ENCODE measurements around the gene EPB41L3. TPM values are rescaled to one million over a fixed set of nuclear protein-coding genes. Genes with fewer than 3 reads are reported as not detected.

EPB41L3 gene
- total and polyA plus RNA-seq, 8 donors = 30.0 to 98.7 (median 44.3) TPM

GRCh38 chr18:5537860-5538259 is 5.9 kb downstream of the EPB41L3 start:
- intact Hi-C loops (cut with DNase I) = no loop called here
- Histone ChIP-seq H3K27me3 (peaks cover 0 to 16% of the 10 kb centered on the region in 2 donors), H3K4me3 (no peak overlapping the region)

GRCh38 chr18:5534845-5535244 is 9.0 kb downstream of the EPB41L3 start:
- DNase-seq = no peak
- TF ChIP-seq, protein P1, sequence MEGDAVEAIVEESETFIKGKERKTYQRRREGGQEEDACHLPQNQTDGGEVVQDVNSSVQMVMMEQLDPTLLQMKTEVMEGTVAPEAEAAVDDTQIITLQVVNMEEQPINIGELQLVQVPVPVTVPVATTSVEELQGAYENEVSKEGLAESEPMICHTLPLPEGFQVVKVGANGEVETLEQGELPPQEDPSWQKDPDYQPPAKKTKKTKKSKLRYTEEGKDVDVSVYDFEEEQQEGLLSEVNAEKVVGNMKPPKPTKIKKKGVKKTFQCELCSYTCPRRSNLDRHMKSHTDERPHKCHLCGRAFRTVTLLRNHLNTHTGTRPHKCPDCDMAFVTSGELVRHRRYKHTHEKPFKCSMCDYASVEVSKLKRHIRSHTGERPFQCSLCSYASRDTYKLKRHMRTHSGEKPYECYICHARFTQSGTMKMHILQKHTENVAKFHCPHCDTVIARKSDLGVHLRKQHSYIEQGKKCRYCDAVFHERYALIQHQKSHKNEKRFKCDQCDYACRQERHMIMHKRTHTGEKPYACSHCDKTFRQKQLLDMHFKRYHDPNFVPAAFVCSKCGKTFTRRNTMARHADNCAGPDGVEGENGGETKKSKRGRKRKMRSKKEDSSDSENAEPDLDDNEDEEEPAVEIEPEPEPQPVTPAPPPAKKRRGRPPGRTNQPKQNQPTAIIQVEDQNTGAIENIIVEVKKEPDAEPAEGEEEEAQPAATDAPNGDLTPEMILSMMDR (IDR thresholded peaks at IDR 0.05) = no peak
- intact Hi-C loops (cut with DNase I) = no loop called here
- ATAC-seq = no peak
- Histone ChIP-seq H3K27me3 (no peaks in the 10 kb centered on the region), H3K4me3 (no peak overlapping the region), H3K9me3 (no peaks in the 10 kb centered on the region), H3K27ac (no peak overlapping the region), H3K4me1 (no peaks in the 10 kb centered on the region), H3K36me3 (no peaks in the 10 kb centered on the region)

More at GRCh38 chr18:5537860-5538259, 5.9 kb downstream of the EPB41L3 start:
- ATAC-seq (no peak), DNase-seq (no peak)
- Histone ChIP-seq H3K27ac (no peak overlapping the region), H3K9me3 (no peaks in the 10 kb centered on the region), H3K36me3 (no peaks in the 10 kb centered on the region), H3K4me1 (peaks cover 0 to 10% of the 10 kb centered on the region in 2 donors)
- TF ChIP-seq, protein P1 (IDR thresholded peaks at IDR 0.05) = no peak

GRCh38 chr18:5532066-5532465 is 11.7 kb downstream of the EPB41L3 start:
- TF ChIP-seq, protein P1 (IDR thresholded peaks at IDR 0.05) = no peak
- no peak overlapping the region for H3K4me3 ChIP-seq
- DNase-seq (no peak), ATAC-seq (no peak)
- no peak overlapping the region for H3K27ac ChIP-seq
- H3K27me3 ChIP-seq = no peaks in the 10 kb centered on the region
- H3K36me3 ChIP-seq = no peaks in the 10 kb centered on the region
- H3K4me1 ChIP-seq = peaks cover 0 to 12% of the 10 kb centered on the region in 2 donors
- H3K9me3 ChIP-seq = no peaks in the 10 kb centered on the region
- intact Hi-C loops (cut with DNase I) = no loop called here

DNA sequence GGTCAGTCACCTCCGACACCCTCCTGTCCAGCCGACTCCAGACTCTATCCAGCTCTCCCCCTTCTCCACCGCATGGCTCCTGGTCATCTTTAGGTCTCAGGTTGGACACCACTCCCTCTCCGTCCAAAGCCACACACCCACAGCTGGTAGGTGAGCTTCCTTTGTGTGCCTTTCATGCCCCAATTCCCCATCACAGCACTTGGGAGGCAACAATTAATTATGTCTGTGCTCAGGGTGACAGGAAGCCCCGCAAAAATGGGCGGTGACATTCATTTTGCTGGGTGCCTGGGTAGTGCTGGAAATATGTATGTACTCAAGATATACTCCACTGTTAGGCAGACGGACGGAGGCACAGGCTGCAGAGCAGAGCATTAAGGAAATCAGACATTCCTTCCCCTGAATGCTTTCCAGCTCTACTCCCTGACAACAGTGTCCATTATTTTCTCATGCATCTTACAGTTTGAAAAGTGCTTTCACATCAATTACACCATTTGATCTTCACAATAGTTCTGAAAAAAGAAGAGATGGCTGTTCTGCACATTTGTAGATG is 13.1 kb downstream of the EPB41L3 start:
- Histone ChIP-seq H3K9me3 (no peaks in the 10 kb centered on the region), H3K4me1 (peaks cover 0 to 14% of the 10 kb centered on the region in 2 donors), H3K27me3 (no peaks in the 10 kb centered on the region), H3K27ac (no peak overlapping the region), H3K36me3 (no peaks in the 10 kb centered on the region), H3K4me3 (no peak overlapping the region)
- ATAC-seq (no peak), DNase-seq (no peak)
- intact Hi-C loops (cut with DNase I) = no loop called here
- TF ChIP-seq, protein P1 (IDR thresholded peaks at IDR 0.05) = no peak

GRCh38 chr18:5529471-5529870 is 14.3 kb downstream of the EPB41L3 start:
- peaks cover 0 to 14% of the 10 kb centered on the region in 2 donors for H3K4me1 ChIP-seq
- no peak for ATAC-seq

More at GRCh38 chr18:5529471-5529870, 14.3 kb downstream of the EPB41L3 start:
- no peak overlapping the region for H3K27ac ChIP-seq
- no peak overlapping the region for H3K4me3 ChIP-seq
- TF ChIP-seq, protein P1 (IDR thresholded peaks at IDR 0.05) = no peak
- no peaks in the 10 kb centered on the region for H3K36me3 ChIP-seq
- H3K27me3 ChIP-seq = no peaks in the 10 kb centered on the region
- DNase-seq = no peak
- H3K9me3 ChIP-seq = no peaks in the 10 kb centered on the region
- intact Hi-C loops (cut with DNase I) = no loop called here

All from left lung (tissue), 10 donors.